Naive B cell (primary cell): ENCODE data around the gene ALG14. TPM values are rescaled to one million over a fixed set of nuclear protein-coding genes. Genes with fewer than 3 reads are reported as not detected.
A peak's percentile ranks its signal among the peaks of the same experiment; 100 is the strongest.

ENCODE experiments used
- ATAC-seq, 2 donors: fragments of 150-1000 bp; cut with Tn5 transposase; 2 replicates each; pipeline ENCODE4 v1.10.0; 2021; ENCODE audit warnings: low read depth in 2 of 2, mild to moderate bottlenecking in 2 of 2, moderate library complexity in 2 of 2
- DNase-seq: peaks from one replicate; pipeline ENCODE4 v3.0.0; 2022
- H3K27ac Mint-ChIP-seq, 6 donors: one replicate each; pipeline ENCODE4 v1.8.0; 2020 to 2022; ENCODE audit warnings: mild to moderate bottlenecking in 6 of 6, mixed read lengths in 6 of 6, moderate library complexity in 5 of 6, inconsistent platforms in 2 of 6
- H3K27me3 Mint-ChIP-seq, 3 donors: one replicate each; pipeline ENCODE4 v1.8.0; 2021 to 2022; ENCODE audit warnings: mixed read lengths in 3 of 3, mild to moderate bottlenecking in 1 of 3
- H3K36me3 Mint-ChIP-seq, 2 donors: one replicate each; pipeline ENCODE4 v1.8.0; 2020 to 2022; ENCODE audit warnings: mixed read lengths in 2 of 2, inconsistent platforms in 1 of 2, mild to moderate bottlenecking in 1 of 2
- H3K4me1 Mint-ChIP-seq, 3 donors: one replicate each; pipeline ENCODE4 v1.8.0; 2020 to 2022; ENCODE audit warnings: mixed read lengths in 3 of 3, inconsistent platforms in 1 of 3, mild to moderate bottlenecking in 1 of 3, moderate library complexity in 1 of 3
- H3K4me3 Mint-ChIP-seq, 8 donors: one replicate each; pipeline ENCODE4 v1.8.0; 2020 to 2022; ENCODE audit warnings: mild to moderate bottlenecking in 8 of 8, mixed read lengths in 8 of 8, moderate library complexity in 8 of 8, inconsistent platforms in 2 of 8
- H3K9me3 Mint-ChIP-seq, 7 donors: one replicate each; pipeline ENCODE4 v1.8.0; 2020 to 2022; ENCODE audit warnings: mixed read lengths in 7 of 7, mild to moderate bottlenecking in 5 of 7, inconsistent platforms in 2 of 7, moderate library complexity in 1 of 7
- polyA plus RNA-seq, 6 donors: library from polyadenylated mRNA; unstranded; fragments of 300-500 nt; fragmentation: Illumina TruSeq; gene quantifications; one replicate each; pipeline ENCODE4 v1.2.3, GENCODE V29; 2021; ENCODE audit warnings: low read depth in 6 of 6

The ALG14 gene
- polyA plus RNA-seq, 6 donors from 2014 or later, result 1.5 to 20.7 (median 6.0) TPM

GRCh38 chr1:94925561-94926125, 147.1 kb downstream of the ALG14 start:
- Mint-ChIP-seq H3K4me1 (peaks cover 27 to 44% (median 36%) of the 10 kb centered on the region in 3 donors), H3K27me3 (peaks cover 0 to 22% (median 22%) of the 10 kb centered on the region in 3 donors), H3K4me3 (peak overlapping the region; percentile 90 to 98 (median 95)), H3K27ac (peak overlapping the region; percentile 47 to 92 (median 88)), H3K36me3 (no peaks in the 10 kb centered on the region), H3K9me3 (no peaks in the 10 kb centered on the region)
- DNase-seq, result peak; percentile 60
- peak; percentile 45 to 49 for ATAC-seq

- no peaks in the 10 kb centered on the region for H3K36me3 Mint-ChIP-seq
- peak overlapping the region in 7 of 8 donors; percentile 18 to 95 (median 92) for H3K4me3 Mint-ChIP-seq
- H3K27me3 Mint-ChIP-seq, result peaks cover 0 to 22% (median 22%) of the 10 kb centered on the region in 3 donors
- no peak for ATAC-seq
- H3K27ac Mint-ChIP-seq, result peak overlapping the region in 1 of 6 donors; percentile 92
- H3K4me1 Mint-ChIP-seq, result peaks cover 27 to 44% (median 36%) of the 10 kb centered on the region in 3 donors
- no peak for DNase-seq
- H3K9me3 Mint-ChIP-seq, result no peaks in the 10 kb centered on the region
These were observed 147.7 kb downstream of the ALG14 start for GRCh38 chr1:94925004-94925403.

Other genes with a start within 250 kb of the ALG14 start
- gene CNN3, start 145.8 kb downstream of the ALG14 start, polyA plus RNA-seq, result 10 to 100 TPM in 5 of 6 donors, 1 to 10 TPM in 1; 8.4 to 31.3 (median 20.7) TPM
- gene TLCD4, start 44.4 kb upstream of the ALG14 start, polyA plus RNA-seq, result 1 to 10 TPM in 5 of 6 donors, under 1 TPM in 1; 0.08 to 1.9 (median 1.2) TPM
- gene RWDD3, start 161.3 kb upstream of the ALG14 start, polyA plus RNA-seq, result 10 to 100 TPM; 39.6 to 54.6 (median 48.5) TPM